Embryonic facial prominence (tissue), 1 donor: ENCODE measurements around the gene MAP10.

Experiments used
- DNase-seq: peaks from one replicate; pipeline ENCODE4 v3.0.0-alpha.2; 2016; ENCODE audit errors: extremely low spot score

The MAP10 gene

DNA sequence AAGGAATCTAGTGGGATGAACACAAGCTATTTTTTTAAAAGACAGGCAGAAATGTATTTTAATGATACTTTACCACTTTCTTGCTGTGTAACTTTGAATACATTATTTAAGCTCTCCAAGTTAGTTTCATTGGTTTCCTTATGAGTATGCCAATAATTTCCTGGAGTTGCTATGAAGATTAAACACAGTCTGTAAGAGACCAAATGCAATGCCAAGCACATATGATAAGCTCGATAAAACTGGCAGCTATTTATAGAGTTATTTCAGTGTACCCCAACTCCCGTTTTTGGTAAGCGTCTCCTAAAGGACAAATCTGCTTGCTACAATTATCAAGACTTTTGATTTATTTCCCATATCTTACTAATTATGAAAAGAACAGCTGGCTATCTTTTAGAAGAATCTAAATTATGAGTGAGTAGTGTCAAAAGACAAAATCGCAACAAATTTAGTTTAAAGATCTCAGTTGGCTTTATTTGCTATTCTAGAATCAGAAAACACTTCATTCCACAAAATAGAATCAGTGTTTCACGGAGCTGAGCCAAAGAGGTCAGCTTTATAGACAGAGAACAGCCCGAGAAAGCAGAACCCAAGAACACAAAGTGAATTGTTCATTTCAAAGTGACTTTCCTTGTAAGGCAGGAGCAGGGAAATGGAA lies 7.2 kb upstream of the MAP10 start:
- DNase-seq = no peak

DNA sequence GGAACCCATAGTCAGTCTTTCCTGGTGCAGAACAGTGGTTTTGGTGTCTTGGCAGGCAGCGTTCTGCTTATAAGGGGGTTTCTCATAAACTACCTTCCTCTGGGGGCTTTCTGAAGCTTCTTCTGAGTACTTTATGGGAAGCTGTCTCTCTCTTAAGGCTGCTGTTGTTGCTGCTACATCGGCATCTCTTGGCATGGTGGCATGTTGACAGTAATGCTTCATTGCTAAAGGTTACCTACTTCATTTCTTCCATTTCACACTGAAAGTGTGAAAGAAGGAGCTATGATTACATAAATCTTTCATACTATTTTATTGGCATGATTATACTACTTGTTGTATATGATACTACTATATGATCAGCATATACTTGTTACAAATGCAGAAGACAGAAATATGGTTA lies 6.3 kb upstream of the MAP10 start:
- DNase-seq = no peak

DNA sequence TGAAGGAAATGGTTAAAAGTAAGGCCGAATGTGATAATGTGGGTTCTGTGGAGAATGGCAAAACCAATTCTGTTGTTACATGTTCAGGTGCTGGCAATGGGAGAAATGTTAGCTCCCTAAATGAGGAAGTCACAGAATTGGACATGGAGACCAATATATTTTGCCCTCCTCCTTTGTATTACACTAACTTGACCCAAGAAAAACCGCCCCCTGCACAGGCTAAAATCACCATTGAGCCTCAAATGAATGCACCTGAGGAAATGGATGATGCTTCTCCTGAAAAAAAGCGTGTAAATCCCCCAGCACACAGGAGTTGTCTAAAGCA lies 932 bp downstream of the MAP10 start:
- no peak for DNase-seq

DNA sequence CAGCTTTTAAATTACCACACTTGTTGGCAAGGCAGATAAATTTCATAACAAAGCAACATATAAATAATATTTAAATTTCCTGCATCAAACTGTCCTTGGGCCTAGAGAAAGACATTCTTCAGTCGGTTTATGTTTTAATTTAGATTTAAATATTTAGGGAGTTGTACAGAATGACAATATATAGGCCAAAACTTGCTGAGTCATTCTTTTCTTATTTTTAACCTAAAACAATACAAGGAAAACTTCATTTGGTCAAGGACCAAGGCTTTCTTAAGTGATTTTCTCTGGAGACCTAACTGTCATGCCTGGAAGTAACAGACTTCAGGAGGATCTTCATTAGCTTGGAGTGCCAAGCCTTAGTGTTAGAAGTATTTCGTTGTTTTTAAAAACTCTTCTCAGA lies 5.6 kb downstream of the MAP10 start:
- DNase-seq = no peak

DNA sequence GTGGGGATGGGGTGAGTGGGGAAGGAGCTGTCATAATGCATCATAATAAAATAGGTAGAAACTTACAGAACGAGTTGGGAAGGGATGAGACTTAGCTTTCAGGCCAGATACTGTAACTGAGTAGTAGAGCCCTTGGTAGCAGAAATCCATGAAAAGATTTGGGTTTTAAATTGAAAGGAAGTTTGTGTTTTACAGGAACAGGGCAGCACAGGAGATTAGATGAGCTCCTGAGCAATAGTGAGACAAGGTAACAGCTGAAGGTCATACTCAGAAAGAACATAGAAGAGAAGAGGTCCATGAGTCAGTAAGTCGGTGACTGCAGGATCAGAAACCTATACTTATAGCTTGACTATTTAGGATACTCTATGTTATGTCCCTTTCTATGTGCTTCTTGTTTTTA lies 7.3 kb downstream of the MAP10 start:
- DNase-seq = no peak

- no peak for DNase-seq
Observed at GRCh38 chr1:232813097-232813496, 7.9 kb downstream of the MAP10 start.

- DNase-seq = no peak
Observed at GRCh38 chr1:232813760-232814159, 8.5 kb downstream of the MAP10 start.

DNA sequence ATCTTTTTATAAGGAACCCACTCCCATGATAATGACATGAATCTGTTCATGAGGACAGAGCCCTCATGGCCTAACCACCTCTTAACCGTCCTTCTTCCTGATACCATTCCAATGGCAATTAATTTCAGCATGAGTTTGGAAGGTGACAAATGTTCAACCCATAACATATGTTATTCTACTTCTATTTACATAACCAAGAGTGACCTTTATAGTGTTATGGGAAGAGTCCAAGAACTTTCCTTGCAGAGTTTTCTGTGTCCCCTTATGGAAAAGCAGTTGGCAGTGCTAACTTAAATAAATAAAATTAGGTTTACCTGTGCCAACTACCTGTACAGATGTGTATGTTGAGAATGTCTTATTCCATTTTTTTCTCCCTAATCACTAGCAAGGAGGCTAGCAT lies 11.1 kb downstream of the MAP10 start:
- DNase-seq = no peak

- no peak for DNase-seq
Observed at GRCh38 chr1:232818040-232818439, 12.8 kb downstream of the MAP10 start.

DNA sequence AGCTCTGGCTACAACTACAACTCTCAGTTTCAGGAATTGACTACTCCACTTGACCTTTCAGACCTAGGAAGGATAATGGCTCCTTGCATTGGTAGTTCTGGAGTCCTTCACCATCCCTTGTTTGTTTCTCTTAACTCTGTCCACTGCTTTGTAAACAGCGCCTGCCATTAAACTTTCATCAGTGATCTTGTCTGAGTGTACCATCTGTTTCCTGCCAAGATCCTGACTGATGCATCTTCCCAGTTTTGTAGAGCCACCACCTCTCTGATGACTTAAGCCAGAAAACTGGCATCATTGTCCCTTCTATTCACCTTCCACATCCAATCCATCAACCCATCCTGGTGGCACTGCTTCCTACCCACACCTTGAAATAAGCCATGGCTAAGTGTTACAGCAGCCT lies 15.2 kb downstream of the MAP10 start:
- no peak for DNase-seq

DNA sequence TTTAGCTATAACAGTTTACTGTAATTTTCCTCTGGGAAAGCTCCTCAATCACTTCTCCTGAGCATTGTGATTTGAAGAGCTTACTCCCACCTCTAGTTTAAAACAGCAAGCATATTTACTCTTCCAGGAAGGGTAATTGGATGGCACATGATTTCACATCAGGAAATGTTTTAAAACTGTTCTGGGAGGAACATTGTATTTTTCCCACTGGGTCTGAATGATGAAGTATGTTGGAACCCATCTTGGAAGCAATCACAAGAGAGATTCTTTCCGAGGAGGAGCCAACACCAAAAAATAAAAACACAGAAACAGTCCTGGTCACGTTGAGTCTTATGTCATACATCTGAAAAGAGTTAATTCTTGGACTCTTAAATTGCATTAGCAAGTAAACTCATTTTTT lies 17.3 kb downstream of the MAP10 start:
- DNase-seq = no peak

GRCh38 chr1:232826318-232826717 lies 21.1 kb downstream of the MAP10 start:
- DNase-seq = no peak

GRCh38 chr1:232830661-232831060 lies 25.4 kb downstream of the MAP10 start:
- no peak for DNase-seq

- DNase-seq = no peak
Observed at GRCh38 chr1:232831895-232832294, 26.7 kb downstream of the MAP10 start.

DNA sequence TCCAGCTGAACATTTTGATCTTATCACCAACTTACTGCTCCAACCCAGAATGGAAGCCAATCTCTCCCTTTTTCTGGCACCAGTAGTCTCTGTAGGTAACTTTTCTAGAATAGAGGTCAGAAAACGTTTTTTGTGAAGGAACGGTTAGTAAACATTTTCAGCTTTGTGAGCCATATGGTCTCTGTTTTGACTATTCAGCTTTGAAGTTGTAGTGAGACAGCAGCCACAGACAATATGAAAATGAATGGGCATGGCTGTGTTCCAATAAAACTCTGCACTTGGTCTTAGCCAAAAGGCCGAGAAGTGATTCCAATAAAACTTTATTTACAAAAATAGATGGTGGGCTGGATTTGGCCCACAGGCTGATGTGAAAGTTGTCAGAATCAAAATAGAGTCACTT lies 28.9 kb downstream of the MAP10 start:
- DNase-seq = no peak

GRCh38 chr1:232835166-232835565 lies 29.9 kb downstream of the MAP10 start:
- no peak for DNase-seq

DNA sequence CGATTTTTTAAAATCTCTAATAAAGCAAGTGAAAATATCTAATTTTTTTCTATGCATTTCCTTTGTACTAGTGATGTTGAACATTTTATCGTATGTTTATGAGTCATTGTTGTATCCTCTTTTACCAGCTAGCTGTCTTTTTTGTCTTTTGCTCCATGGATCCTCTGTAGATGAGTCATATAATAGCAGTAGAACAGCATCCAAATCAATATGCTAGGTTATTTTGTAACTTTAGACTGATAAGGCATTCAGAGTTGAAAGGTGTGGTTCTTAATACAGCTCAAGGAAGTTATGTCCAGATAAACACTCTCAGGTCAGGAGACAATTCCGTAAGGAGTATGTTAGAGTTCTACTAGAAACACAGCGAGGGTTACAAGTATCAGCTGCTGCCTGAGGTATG lies 31.9 kb downstream of the MAP10 start:
- DNase-seq = no peak

DNA sequence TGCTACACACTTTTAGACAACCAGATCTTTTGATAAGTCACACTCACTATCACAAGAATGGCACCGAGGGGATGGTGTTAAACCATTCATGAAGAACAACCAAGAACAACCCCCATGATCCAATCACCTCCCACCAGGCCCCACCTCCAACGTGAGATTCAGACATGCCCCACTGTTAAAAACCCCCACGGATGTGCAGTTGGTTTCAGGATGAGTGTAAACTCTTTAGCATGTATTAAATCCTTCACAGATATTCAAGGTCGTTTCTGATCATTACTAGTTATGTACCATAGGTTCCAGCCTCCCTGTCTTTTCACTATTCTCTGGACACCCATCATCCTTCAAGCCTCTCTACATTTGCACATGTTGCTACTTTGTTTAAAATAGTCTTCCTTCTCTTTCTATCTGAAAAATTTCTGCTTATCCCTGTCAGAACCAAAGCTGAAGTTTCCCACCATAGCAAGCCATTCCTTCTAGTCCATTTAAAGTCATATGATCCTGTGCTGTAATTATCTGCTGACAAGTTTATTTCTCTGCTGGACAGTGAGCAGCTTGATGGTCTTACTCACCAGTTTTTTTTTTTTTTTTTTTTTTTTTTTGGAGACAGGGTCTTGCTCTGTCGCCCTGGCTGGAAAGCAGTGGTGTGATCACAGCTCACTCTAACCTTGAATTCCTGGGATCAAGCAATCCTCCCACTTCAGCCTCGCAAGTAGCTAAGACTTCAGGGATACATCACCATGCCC lies 36.8 kb downstream of the MAP10 start:
- DNase-seq = no peak

DNA sequence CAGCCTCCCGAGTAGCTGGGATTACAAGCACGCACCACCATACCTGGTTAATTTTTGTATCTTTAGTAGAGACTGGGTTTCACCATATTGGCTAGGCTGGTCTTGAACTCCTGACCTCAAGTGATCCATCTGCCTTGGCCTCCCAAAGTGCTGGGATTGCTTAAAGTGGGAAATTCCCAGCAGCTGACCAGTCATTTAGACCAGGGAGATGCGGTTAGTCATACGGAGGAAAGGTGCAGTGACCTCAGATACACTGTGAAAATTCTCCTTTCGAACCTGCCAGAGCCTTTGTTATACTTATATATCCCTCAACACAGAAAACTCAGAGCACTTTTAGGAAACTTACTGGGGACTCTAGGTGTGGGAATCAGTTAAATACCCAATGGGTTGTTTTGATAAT lies 39.6 kb downstream of the MAP10 start:
- no peak for DNase-seq

- DNase-seq = no peak
Observed at GRCh38 chr1:232845406-232845955, 40.3 kb downstream of the MAP10 start.

DNA sequence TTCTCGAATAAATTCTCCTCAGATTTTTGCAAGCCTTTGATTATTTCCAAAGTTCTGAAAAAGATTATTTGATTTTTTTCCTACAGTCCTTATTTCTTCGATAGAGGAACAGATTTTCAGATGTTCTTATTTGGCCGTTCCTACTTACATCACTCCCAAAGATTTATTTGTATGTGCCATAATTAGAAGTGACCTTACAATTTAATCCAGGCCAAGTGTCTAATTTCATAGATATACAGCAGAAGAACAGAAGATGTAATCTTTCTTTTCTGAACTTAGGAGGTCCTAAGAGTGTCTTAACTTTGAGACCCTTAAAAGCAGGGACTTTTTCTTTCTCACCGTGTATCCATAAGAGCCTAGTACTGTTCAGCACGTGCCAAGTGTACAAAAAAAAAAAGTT lies 46.3 kb downstream of the MAP10 start:
- DNase-seq = no peak

GRCh38 chr1:232853994-232854797 lies 49.0 kb downstream of the MAP10 start:
- DNase-seq = no peak

- DNase-seq = no peak
Observed at GRCh38 chr1:232854798-232855159, 49.6 kb downstream of the MAP10 start.
